HFFc6 (cell line): Measurements from ENCODE around the gene CRP. TPM values are rescaled to one million over a fixed set of nuclear protein-coding genes. Genes with fewer than 3 reads are reported as not detected.

ENCODE experiments used
- DNase-seq: peaks from one replicate; pipeline ENCODE4 v3.0.0-alpha.2; 2018
- H3K27ac Mint-ChIP-seq: 2 replicates; pipeline ENCODE4 v1.8.0; 2020; ENCODE audit warnings: mild to moderate bottlenecking, mixed read lengths
- H3K27me3 Mint-ChIP-seq: 2 replicates; pipeline ENCODE4 v1.8.0; 2021; ENCODE audit warnings: mild to moderate bottlenecking, moderate library complexity, mixed read lengths; ENCODE audit not compliant: insufficient read depth
- H3K36me3 Mint-ChIP-seq: 2 replicates; pipeline ENCODE4 v1.8.0; 2021; ENCODE audit warnings: low read depth, mixed read lengths
- H3K4me1 Mint-ChIP-seq: 2 replicates; pipeline ENCODE4 v1.8.0; 2020; ENCODE audit warnings: low read depth, mixed read lengths
- H3K4me3 Mint-ChIP-seq: 2 replicates; pipeline ENCODE4 v1.8.0; 2020; ENCODE audit warnings: mild to moderate bottlenecking, moderate library complexity, mixed read lengths
- H3K9me3 Mint-ChIP-seq: 2 replicates; pipeline ENCODE4 v1.8.0; 2020; ENCODE audit warnings: mild to moderate bottlenecking, mixed read lengths
- CTCF ChIP-seq: fragments of 200-600 bp; sonication (generic); IDR thresholded peaks from 2 replicates; pipeline ENCODE4 v1.5.0; 2021; ENCODE audit warnings: antibody characterized with exemption, mild to moderate bottlenecking
- long read RNA-seq: library from polyadenylated mRNA; unstranded; transcript quantifications from one replicate; pipeline ENCODE4 v2.0.0, GENCODE V29; 2019
- total RNA-seq, 6 experiments: library from RNA; stranded (reverse); fragmentation: NEBNext Ultra II Directional; extraction: Animal tissue kit (Norgen Biotek cat#: 25700); gene quantifications; 2 replicates in 1 of 6; 3 replicates in 5 of 6; pipeline ENCODE4 v1.2.3, GENCODE V29; 2021

The CRP gene
- total RNA-seq = not detected
- long read RNA-seq = 0 reads

- no peak within 1 kb of the TSS for H3K4me3 Mint-ChIP-seq
- H3K27me3 Mint-ChIP-seq = no peaks in the 10 kb centered on the region
These were observed at the start of gene CRP for GRCh38 chr1:159714529-159714928. CRP (minus strand) TSS chr1:159714589; CDS start chr1:159714485, 104 bp downstream.

GRCh38 chr1:159763686-159764085, 49.3 kb upstream of the CRP start:
- TF ChIP-seq CTCF = no peak
- no peak for DNase-seq
- Mint-ChIP-seq H3K27ac (no peak overlapping the region), H3K4me1 (no peaks in the 10 kb centered on the region), H3K4me3 (no peak overlapping the region), H3K9me3 (no peaks in the 10 kb centered on the region), H3K36me3 (peaks cover 6% of the 10 kb centered on the region), H3K27me3 (peaks cover 3% of the 10 kb centered on the region; the same call in 1 of the 2 replicates)

More at GRCh38 chr1:159714529-159714928, at the start of gene CRP:
- Mint-ChIP-seq H3K4me1 (no peaks in the 10 kb centered on the region; the same call in 1 of the 2 replicates), H3K36me3 (peaks cover 16% of the 10 kb centered on the region; the same call in 1 of the 2 replicates), H3K9me3 (peaks cover 17% of the 10 kb centered on the region), H3K27ac (no peak within 1 kb of the TSS)
- DNase-seq = no peak
- no peak for TF ChIP-seq CTCF

DNA sequence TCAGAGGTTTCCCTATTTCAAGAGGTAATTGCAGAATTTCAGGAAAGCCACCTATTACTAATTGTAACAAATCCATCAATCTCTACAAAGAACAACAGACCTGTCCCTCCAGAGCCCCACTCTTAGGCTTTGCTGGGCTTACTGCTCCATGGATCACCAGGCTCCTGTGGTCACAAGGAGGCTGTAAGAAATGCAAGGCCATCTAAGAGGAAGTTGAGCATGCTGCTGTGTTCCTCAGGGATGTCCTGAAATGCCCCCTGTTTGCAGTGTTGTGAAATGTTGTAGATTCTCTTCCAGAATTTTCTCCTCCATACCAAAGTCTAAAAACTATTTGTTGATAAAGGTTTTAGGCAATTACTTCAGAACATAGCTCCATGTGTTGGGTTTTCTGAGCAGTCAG, 42.0 kb upstream of the CRP start:
- Mint-ChIP-seq H3K4me3 (no peak overlapping the region), H3K9me3 (no peaks in the 10 kb centered on the region), H3K27me3 (no peaks in the 10 kb centered on the region), H3K4me1 (peaks cover 5% of the 10 kb centered on the region; the same call in 1 of the 2 replicates), H3K27ac (no peak overlapping the region), H3K36me3 (no peaks in the 10 kb centered on the region; the same call in 1 of the 2 replicates)
- no peak for DNase-seq
- no peak for TF ChIP-seq CTCF

- no peaks in the 10 kb centered on the region for H3K36me3 Mint-ChIP-seq
- no peaks in the 10 kb centered on the region for H3K9me3 Mint-ChIP-seq
- H3K27ac Mint-ChIP-seq = no peak overlapping the region
- no peak for TF ChIP-seq CTCF
- H3K4me3 Mint-ChIP-seq = no peak overlapping the region
- DNase-seq = no peak
- H3K27me3 Mint-ChIP-seq = no peaks in the 10 kb centered on the region
- H3K4me1 Mint-ChIP-seq = peaks cover 5% of the 10 kb centered on the region; the same call in 1 of the 2 replicates
These were observed 41.1 kb upstream of the CRP start for GRCh38 chr1:159755451-159756007.

- Mint-ChIP-seq H3K4me3 (no peak overlapping the region), H3K27ac (no peak overlapping the region), H3K9me3 (no peaks in the 10 kb centered on the region), H3K4me1 (peaks cover 5% of the 10 kb centered on the region; the same call in 1 of the 2 replicates), H3K27me3 (no peaks in the 10 kb centered on the region; the same call in 1 of the 2 replicates), H3K36me3 (no peaks in the 10 kb centered on the region)
- TF ChIP-seq CTCF = no peak
- DNase-seq = no peak
These were observed 39.0 kb upstream of the CRP start for GRCh38 chr1:159753386-159753785.
